Stimulated activated effector memory CD8-positive, alpha-beta T cell treated with anti-CD3 and anti-CD28 coated beads, Interleukin-12 subunit alpha, Interleukin-12 subunit beta, amount 100 ng/mL, for 72 hours (primary cell): ENCODE measurements around the gene CRELD2.
"Not testable (repeated sequence)": the region's sequence is repeated elsewhere in the genome, so short reads cannot be mapped to it uniquely, and the experiment has no call there.

Experiments
- ATAC-seq: fragments of 150-1000 bp; cut with Tn5 transposase; 2 replicates; pipeline ENCODE4 v1.10.0; 2021
- DNase-seq, 2 donors: peaks; one replicate each; pipeline ENCODE4 v3.0.0; 2021 to 2022; ENCODE audit warnings: low spot score in 2 of 2
- H3K27ac Mint-ChIP-seq: one replicate; pipeline ENCODE4 v1.8.0; 2022; ENCODE audit warnings: mild to moderate bottlenecking, mixed read lengths
- H3K36me3 Mint-ChIP-seq: one replicate; pipeline ENCODE4 v1.8.0; 2022; ENCODE audit warnings: mild to moderate bottlenecking, mixed read lengths
- H3K4me1 Mint-ChIP-seq: one replicate; pipeline ENCODE4 v1.8.0; 2022; ENCODE audit warnings: mixed read lengths
- H3K4me3 Mint-ChIP-seq: one replicate; pipeline ENCODE4 v1.8.0; 2022; ENCODE audit warnings: mild to moderate bottlenecking, mixed read lengths
- H3K9me3 Mint-ChIP-seq: one replicate; pipeline ENCODE4 v1.8.0; 2022; ENCODE audit warnings: mixed read lengths

CRELD2 gene

GRCh38 chr22:49941507-49942316 lies 23.3 kb downstream of the CRELD2 start:
- ATAC-seq (no peak), DNase-seq (no peak)
- H3K4me1 Mint-ChIP-seq, result peaks cover 21% of the 10 kb centered on the region
- H3K36me3 Mint-ChIP-seq, result no peaks in the 10 kb centered on the region
- H3K4me3 Mint-ChIP-seq, result no peak overlapping the region
- no peaks in the 10 kb centered on the region for H3K9me3 Mint-ChIP-seq
- H3K27ac Mint-ChIP-seq, result no peak overlapping the region

DNA sequence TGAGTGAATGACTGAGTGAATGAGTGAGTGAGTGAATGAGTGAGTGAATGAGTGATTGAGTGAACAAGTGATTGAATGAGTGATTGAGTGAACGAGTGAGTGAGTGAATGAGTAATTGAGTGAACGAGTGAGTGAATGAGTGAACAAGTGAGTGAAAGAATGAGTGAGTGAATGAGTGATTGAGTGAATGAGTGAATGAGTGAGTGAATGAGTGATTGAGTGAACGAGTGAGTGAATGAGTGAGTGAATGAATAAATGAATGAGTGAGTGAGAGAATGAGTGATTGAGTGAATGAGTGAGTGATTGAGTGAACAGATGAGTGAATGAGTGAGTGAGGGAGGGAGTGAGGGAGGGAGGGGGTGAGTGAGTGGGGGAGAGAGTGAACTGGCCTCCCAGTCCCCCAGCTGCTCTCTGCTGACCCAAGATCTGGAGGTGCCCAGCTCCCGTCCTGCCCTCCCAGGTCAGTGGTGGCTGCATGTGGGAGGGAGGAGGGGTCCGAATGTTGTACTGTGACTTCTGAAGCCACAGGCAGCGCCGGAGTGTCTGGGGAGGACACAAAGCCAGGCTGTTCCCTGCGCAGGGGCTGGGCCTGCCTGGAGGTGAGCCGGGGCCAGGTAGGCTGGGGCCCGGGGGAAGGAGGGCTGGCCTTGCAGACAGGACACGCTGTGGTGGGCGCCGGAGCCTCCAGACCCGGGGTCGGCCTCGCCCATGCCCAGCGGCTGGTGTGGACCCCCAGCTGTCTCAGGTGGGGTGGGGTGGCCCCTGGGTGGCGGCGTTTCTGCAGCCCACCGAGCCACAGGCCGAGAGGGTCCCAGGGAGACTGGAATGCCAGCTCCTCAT lies 24.4 kb downstream of the CRELD2 start:
- no peak overlapping the region for H3K27ac Mint-ChIP-seq
- no peaks in the 10 kb centered on the region for H3K9me3 Mint-ChIP-seq
- H3K4me3 Mint-ChIP-seq, result no peak overlapping the region
- no peaks in the 10 kb centered on the region for H3K36me3 Mint-ChIP-seq
- DNase-seq (no peak), ATAC-seq (peak; percentile 31)
- peaks cover 18% of the 10 kb centered on the region for H3K4me1 Mint-ChIP-seq

DNA sequence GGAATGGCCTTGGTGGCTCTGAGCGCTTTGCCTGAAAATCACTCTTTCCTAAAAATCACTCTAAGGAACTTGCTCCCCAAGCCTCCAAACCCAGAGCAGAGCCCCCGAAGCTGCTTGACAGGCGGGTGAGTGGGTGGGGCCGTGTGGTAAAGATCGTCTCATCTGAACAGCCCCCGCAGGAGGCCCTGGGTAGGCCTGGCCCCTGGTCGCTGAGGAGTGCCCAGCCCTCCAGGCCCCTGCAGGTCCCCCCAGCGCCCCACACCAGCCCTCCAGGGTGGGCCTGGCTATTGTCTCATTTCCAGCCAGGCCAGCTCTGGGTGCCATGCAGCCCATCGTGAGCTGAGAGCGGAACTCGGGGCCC lies 25.0 kb downstream of the CRELD2 start:
- no peaks in the 10 kb centered on the region for H3K9me3 Mint-ChIP-seq
- H3K4me1 Mint-ChIP-seq, result peaks cover 18% of the 10 kb centered on the region
- no peak overlapping the region for H3K4me3 Mint-ChIP-seq
- ATAC-seq, result peak; percentile 22
- H3K27ac Mint-ChIP-seq, result no peak overlapping the region
- no peak for DNase-seq
- no peaks in the 10 kb centered on the region for H3K36me3 Mint-ChIP-seq

DNA sequence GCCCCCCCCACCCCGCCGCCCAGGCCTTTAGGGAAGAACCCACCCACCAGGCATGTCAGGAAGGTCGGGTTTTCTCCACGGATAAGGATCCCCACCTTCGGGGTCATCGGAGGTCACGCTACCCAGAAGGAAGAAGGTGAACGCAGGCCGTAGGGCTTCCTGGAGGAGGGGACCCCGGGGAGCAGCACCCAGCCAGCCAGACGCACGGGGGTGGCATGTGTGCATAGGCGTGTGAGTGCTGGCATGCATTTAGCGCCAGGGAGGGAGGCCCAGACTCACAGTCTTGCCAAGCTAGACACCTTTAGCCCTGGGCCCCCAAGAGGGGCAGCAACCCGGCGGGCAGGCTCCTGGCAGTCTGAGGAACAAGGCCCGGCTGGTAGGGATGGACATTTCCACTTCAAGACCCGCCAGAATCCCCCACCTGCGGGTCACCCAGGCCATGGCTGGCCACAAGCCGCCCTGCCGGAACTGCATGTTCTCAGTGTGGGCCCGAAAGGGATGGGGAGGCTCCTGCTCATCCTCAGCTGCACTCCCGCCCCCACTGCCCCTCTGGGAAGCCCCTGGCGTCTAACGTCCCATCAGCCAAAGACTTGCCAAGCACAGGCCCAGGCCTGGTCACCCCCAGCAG lies 25.5 kb downstream of the CRELD2 start:
- ATAC-seq (peak; percentile 22), DNase-seq (no peak)
- H3K9me3 Mint-ChIP-seq, result no peaks in the 10 kb centered on the region
- H3K4me3 Mint-ChIP-seq, result no peak overlapping the region
- no peak overlapping the region for H3K27ac Mint-ChIP-seq
- no peaks in the 10 kb centered on the region for H3K36me3 Mint-ChIP-seq
- H3K4me1 Mint-ChIP-seq, result peaks cover 18% of the 10 kb centered on the region

DNA sequence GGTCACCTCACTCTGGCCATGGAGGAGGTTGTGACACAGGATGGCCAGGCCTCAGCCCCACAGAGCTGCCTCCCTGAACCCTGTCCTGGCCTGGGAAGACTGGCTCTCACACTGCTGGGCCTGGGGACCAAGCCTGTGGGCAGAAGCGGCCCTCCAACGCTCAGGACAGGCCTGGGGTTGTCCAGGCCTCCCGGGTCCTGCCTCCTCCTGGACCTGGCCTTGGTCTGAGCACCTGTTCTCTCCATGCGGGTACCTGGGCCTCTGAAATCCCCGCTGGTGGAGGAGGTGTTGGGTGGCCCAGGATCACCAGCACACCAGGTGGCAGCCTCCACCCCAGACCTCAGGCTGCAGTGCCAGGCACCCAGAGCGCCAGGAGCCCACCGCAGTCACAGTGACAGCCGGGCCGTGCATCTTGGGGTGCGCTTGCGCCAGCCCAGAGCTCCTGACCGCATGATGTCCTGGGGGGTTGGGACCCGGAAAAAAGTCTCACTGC lies 26.0 kb downstream of the CRELD2 start:
- Mint-ChIP-seq H3K4me3 (no peak overlapping the region), H3K27ac (no peak overlapping the region), H3K4me1 (peaks cover 14% of the 10 kb centered on the region), H3K36me3 (no peaks in the 10 kb centered on the region), H3K9me3 (no peaks in the 10 kb centered on the region)
- no peak for ATAC-seq
- peak in 1 of 2 donors; percentile 62 for DNase-seq

GRCh38 chr22:49945042-49945794 lies 26.8 kb downstream of the CRELD2 start:
- peak in 1 of 2 donors; percentile 62 for DNase-seq
- peak overlapping the region; percentile 64 for H3K27ac Mint-ChIP-seq
- H3K36me3 Mint-ChIP-seq, ATAC-seq, H3K9me3 Mint-ChIP-seq, H3K4me3 Mint-ChIP-seq: not testable (repeated sequence)
- H3K4me1 Mint-ChIP-seq, result peaks cover 11% of the 10 kb centered on the region

GRCh38 chr22:49946612-49947295 lies 28.3 kb downstream of the CRELD2 start:
- ATAC-seq, result no peak
- Mint-ChIP-seq H3K9me3 (no peaks in the 10 kb centered on the region), H3K27ac (peak overlapping the region; percentile 67), H3K4me1 (peaks cover 5% of the 10 kb centered on the region), H3K36me3 (no peaks in the 10 kb centered on the region), H3K4me3 (no peak overlapping the region)
- no peak for DNase-seq

DNA sequence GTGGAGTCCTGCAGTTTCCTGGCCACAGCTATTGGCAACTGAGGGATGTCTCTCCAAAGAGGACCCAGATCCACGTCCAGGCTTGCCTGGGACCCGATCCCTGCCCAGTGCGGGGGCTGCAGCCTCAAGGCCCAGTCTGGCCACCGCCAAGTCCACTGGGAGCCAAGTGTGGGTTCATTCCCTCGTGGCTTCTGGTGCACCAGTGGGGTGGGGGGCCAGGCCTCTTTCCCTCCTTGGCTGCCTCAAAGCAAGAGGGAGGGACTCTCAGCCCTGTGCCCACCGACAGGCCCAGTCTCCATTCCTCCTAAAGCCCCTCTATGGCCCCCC lies 28.8 kb downstream of the CRELD2 start:
- ATAC-seq (no peak), DNase-seq (no peak)
- no peak overlapping the region for H3K27ac Mint-ChIP-seq
- no peak overlapping the region for H3K4me3 Mint-ChIP-seq
- peaks cover 5% of the 10 kb centered on the region for H3K4me1 Mint-ChIP-seq
- no peaks in the 10 kb centered on the region for H3K36me3 Mint-ChIP-seq
- H3K9me3 Mint-ChIP-seq, result no peaks in the 10 kb centered on the region

DNA sequence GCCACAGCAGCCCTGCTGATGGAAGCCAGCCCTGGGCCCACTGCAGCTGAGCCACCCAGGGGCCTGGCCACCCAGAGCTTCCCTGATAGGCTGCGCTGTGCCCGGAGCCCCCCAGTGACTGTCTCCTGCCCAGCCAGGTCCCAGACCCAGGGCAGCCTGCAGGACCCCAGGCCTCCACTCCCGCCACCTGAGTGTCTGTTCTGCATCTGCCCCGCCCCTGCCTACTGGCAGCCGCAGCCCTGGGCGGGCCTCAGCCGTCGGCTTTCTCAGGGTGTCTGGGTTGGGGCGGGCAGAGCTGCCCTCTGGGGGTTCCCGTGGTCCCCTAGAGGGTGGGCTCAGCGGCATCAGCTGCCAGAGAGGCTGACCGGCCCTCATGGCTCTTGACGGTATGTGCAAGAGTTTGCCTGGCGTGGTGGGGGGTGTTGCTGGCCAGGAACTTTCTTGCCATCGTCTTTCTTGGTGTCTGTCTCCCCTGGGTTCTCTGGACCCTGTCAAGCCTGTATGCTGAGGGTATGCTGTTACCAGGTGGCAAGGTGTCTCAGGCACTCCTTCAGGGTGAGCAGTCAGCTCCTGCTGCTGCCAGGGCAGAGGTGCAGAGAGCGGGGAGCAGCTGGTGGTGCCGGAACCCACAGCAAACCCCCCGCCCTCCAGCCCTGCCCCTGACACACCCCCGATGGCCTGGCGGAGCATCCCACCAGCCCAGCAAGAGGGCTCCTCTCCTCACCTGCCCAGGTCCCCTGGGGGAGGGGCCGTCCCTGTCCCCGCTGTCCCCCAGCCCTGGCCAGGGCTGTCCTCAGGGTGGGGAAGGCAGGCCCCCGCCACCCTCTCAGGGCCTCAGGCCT lies 29.9 kb downstream of the CRELD2 start:
- no peaks in the 10 kb centered on the region for H3K9me3 Mint-ChIP-seq
- ATAC-seq (no peak), DNase-seq (no peak)
- H3K27ac Mint-ChIP-seq, result no peak overlapping the region
- H3K4me1 Mint-ChIP-seq, result peaks cover 5% of the 10 kb centered on the region
- no peaks in the 10 kb centered on the region for H3K36me3 Mint-ChIP-seq
- no peak overlapping the region for H3K4me3 Mint-ChIP-seq

DNA sequence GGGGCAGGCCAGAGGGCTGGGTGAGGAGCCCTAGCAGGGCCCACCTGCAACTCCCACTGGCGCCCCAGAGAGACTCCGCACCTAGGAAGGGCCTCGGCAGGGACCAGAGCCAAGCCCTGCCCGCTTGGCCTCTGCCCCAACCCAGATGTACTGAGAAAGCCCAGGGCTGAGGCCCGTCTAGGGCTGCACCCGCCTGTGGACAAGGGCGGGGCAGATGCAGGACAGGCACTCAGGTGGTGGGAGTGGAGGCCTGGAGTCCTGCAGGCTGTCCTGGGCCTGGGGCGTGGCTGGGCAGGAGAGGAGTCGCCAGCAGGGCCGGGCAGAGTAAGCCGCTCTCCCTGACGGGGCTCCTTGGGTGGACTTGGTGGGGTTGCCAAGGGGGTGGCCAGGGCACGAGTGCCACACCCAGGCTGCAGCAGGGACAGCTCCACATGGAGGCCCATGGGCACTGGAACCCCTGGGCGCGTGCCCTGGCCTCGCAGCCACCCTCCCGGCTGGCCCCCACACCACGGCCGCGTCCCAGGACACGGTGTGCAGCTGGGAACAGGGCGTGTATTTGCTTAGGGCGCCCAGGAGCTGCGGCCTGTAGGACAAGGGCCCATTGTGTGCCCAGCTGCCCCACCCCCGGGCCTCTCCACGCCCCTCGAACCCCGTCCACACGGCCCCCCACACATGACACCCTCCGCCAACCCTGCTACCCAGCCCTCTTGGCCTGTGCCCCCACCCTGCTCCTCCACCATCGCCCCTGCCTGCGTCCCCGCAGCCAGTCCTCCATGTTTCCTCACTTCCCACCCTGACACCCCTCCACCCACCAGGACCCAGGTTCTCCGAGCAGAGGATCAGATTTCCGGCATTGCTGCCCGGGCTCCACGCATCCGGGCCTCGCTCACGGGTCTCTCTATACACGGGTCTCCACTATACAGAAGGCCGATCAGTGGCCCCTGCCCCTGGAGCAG lies 30.8 kb downstream of the CRELD2 start:
- Mint-ChIP-seq H3K9me3 (no peaks in the 10 kb centered on the region), H3K4me3 (no peak overlapping the region), H3K27ac (no peak overlapping the region), H3K4me1 (peaks cover 5% of the 10 kb centered on the region), H3K36me3 (no peaks in the 10 kb centered on the region)
- DNase-seq, result no peak
- ATAC-seq, result no peak

DNA sequence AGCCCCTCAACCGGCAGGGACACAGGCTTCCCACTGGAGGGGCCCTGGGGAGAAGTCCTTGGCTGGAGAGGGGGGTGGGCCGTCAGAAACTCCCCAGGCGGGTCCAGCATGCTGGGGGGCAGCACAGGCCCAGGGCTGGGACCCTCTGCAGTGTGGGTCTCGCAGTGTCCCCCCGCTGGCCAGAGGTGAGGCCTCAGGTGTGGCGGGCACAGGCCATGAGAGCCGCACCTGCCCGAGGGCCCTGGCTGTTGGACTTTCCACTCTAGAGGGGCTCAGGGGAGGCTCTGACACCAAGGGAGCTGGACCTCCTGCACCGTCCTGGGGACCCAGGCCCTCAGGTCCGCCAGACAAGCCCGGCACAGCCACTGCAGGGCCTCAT lies 31.5 kb downstream of the CRELD2 start:
- Mint-ChIP-seq H3K27ac (no peak overlapping the region), H3K4me3 (no peak overlapping the region), H3K36me3 (no peaks in the 10 kb centered on the region), H3K4me1 (peaks cover 5% of the 10 kb centered on the region), H3K9me3 (no peaks in the 10 kb centered on the region)
- DNase-seq, result no peak
- no peak for ATAC-seq

- ATAC-seq (no peak), DNase-seq (no peak)
- Mint-ChIP-seq H3K9me3 (no peaks in the 10 kb centered on the region), H3K4me3 (no peak overlapping the region), H3K36me3 (no peaks in the 10 kb centered on the region), H3K4me1 (peaks cover 4% of the 10 kb centered on the region), H3K27ac (no peak overlapping the region)
These were observed 32.1 kb downstream of the CRELD2 start for GRCh38 chr22:49950396-49950994.
